Nephron progenitor cell (in vitro differentiated cells): Measurements from ENCODE around the gene PARVG.

Experiments used
- DNase-seq: peaks from one replicate; pipeline ENCODE4 v3.0.0; 2021
- H3K27ac Mint-ChIP-seq: 2 replicates; pipeline ENCODE4 v1.8.0; 2021; ENCODE audit warnings: mild to moderate bottlenecking, moderate library complexity, mixed read lengths
- H3K27me3 Mint-ChIP-seq: 2 replicates; pipeline ENCODE4 v1.8.0; 2021; ENCODE audit warnings: mild to moderate bottlenecking, low read depth, mixed read lengths; ENCODE audit not compliant: poor library complexity
- H3K36me3 Mint-ChIP-seq: 2 replicates; pipeline ENCODE4 v1.8.0; 2021; ENCODE audit warnings: low read depth, mixed read lengths
- H3K4me1 Mint-ChIP-seq: 2 replicates; pipeline ENCODE4 v1.8.0; 2021; ENCODE audit warnings: mixed read lengths
- H3K4me3 Mint-ChIP-seq: 2 replicates; pipeline ENCODE4 v1.8.0; 2021; ENCODE audit warnings: mild to moderate bottlenecking, moderate library complexity, mixed read lengths
- H3K9me3 Mint-ChIP-seq: 2 replicates; pipeline ENCODE4 v1.8.0; 2021; ENCODE audit warnings: mild to moderate bottlenecking, moderate library complexity, mixed read lengths
- CTCF ChIP-seq: fragments of 200-600 bp; sonication (generic); IDR thresholded peaks from 2 replicates; pipeline ENCODE4 v1.5.0; 2021; ENCODE audit warnings: antibody characterized with exemption

PARVG gene

GRCh38 chr22:44185237-44186120 lies 4.8 kb downstream of the PARVG start:
- Mint-ChIP-seq H3K4me3 (no peak overlapping the region), H3K27ac (peak overlapping the region; percentile 27)

GRCh38 chr22:44186121-44186510 lies 5.4 kb downstream of the PARVG start:
- H3K4me1 Mint-ChIP-seq: peaks cover 11% of the 10 kb centered on the region
- DNase-seq: no peak
- no peak for TF ChIP-seq CTCF
- no peaks in the 10 kb centered on the region for H3K9me3 Mint-ChIP-seq
- H3K27ac Mint-ChIP-seq: no peak overlapping the region
- no peak overlapping the region for H3K4me3 Mint-ChIP-seq
- no peaks in the 10 kb centered on the region for H3K36me3 Mint-ChIP-seq
- H3K27me3 Mint-ChIP-seq: peaks cover 2% of the 10 kb centered on the region

More at GRCh38 chr22:44185237-44186120, 4.8 kb downstream of the PARVG start:
- no peak for TF ChIP-seq CTCF
- Mint-ChIP-seq H3K9me3 (no peaks in the 10 kb centered on the region), H3K4me1 (peaks cover 17% of the 10 kb centered on the region), H3K36me3 (no peaks in the 10 kb centered on the region), H3K27me3 (peaks cover 2% of the 10 kb centered on the region)
- DNase-seq: no peak

GRCh38 chr22:44186737-44187136 lies 6.0 kb downstream of the PARVG start:
- Mint-ChIP-seq H3K4me3 (no peak overlapping the region), H3K9me3 (no peaks in the 10 kb centered on the region), H3K27ac (no peak overlapping the region), H3K36me3 (no peaks in the 10 kb centered on the region), H3K4me1 (peaks cover 10% of the 10 kb centered on the region), H3K27me3 (peaks cover 2% of the 10 kb centered on the region)
- TF ChIP-seq CTCF: no peak
- DNase-seq: no peak

GRCh38 chr22:44187652-44188230 lies 7.0 kb downstream of the PARVG start:
- Mint-ChIP-seq H3K4me3 (no peak overlapping the region), H3K4me1 (peaks cover 7% of the 10 kb centered on the region), H3K36me3 (no peaks in the 10 kb centered on the region), H3K9me3 (no peaks in the 10 kb centered on the region), H3K27me3 (peaks cover 2% of the 10 kb centered on the region), H3K27ac (no peak overlapping the region)
- no peak for TF ChIP-seq CTCF
- DNase-seq: no peak

- no peak for DNase-seq
- no peak overlapping the region for H3K27ac Mint-ChIP-seq
- H3K9me3 Mint-ChIP-seq: no peaks in the 10 kb centered on the region
- TF ChIP-seq CTCF: no peak
- no peak overlapping the region for H3K4me3 Mint-ChIP-seq
- peaks cover 7% of the 10 kb centered on the region for H3K4me1 Mint-ChIP-seq
- peaks cover 7% of the 10 kb centered on the region for H3K27me3 Mint-ChIP-seq
- no peaks in the 10 kb centered on the region for H3K36me3 Mint-ChIP-seq
These were observed 7.6 kb downstream of the PARVG start for GRCh38 chr22:44188316-44188715.
